ENCODE data around the gene GC. TPM values are rescaled to one million over a fixed set of nuclear protein-coding genes. Genes with fewer than 3 reads are reported as not detected.
A peak's percentile ranks its signal among the peaks of the same experiment; 100 is the strongest.

GC gene
- total RNA-seq, result 154 and 168 TPM in 2 replicates
- long read RNA-seq, transcript GC-201 (13 exons, 1,972 nt), result major isoform, 900 of 946 reads
- long read RNA-seq, partial matches to known transcripts, result 14 of 946 reads
- long read RNA-seq, other reads (novel, unspliced or antisense), result 32 of 946 reads

- Mint-ChIP-seq H3K9me3 (ENCODE audit: low read depth) (no peaks in the 10 kb centered on the region), H3K4me3 (ENCODE audit: low read depth) (peak within 1 kb of the TSS; percentile 46), H3K27me3 (no peaks in the 10 kb centered on the region), H3K27ac (no peak within 1 kb of the TSS), H3K4me1 (ENCODE audit: low read depth) (peaks cover 8% of the 10 kb centered on the region), H3K36me3 (ENCODE audit: insufficient read depth) (no peaks in the 10 kb centered on the region)
- DNase-seq (ENCODE audit: low spot score, unreplicated experiment), result no peak
- peak; percentile 43 for TF ChIP-seq CTCF (IDR thresholded peaks at IDR 0.05; ENCODE audit: unreplicated experiment)
Observed at GRCh38 chr4:71783972-71784371, at the start of gene GC. Gene GC, minus strand, starts transcription at chr4:71784079. Its CDS starts 61 bp downstream, at chr4:71784018.

- Mint-ChIP-seq H3K27me3 (no peaks in the 10 kb centered on the region), H3K4me3 (ENCODE audit: low read depth) (no peak overlapping the region), H3K36me3 (ENCODE audit: insufficient read depth) (no peaks in the 10 kb centered on the region), H3K4me1 (ENCODE audit: low read depth) (peaks cover 10% of the 10 kb centered on the region), H3K27ac (no peak overlapping the region), H3K9me3 (ENCODE audit: low read depth) (peaks cover 6% of the 10 kb centered on the region)
- no peak for DNase-seq (ENCODE audit: low spot score, unreplicated experiment)
- TF ChIP-seq CTCF (IDR thresholded peaks at IDR 0.05; ENCODE audit: unreplicated experiment), result no peak
Observed at GRCh38 chr4:71833232-71833900, 49.5 kb upstream of the GC start.

GRCh38 chr4:71832049-71832448 is 48.2 kb upstream of the GC start:
- Mint-ChIP-seq H3K9me3 (ENCODE audit: low read depth) (no peaks in the 10 kb centered on the region), H3K4me3 (ENCODE audit: low read depth) (no peak overlapping the region), H3K27ac (no peak overlapping the region), H3K36me3 (ENCODE audit: insufficient read depth) (no peaks in the 10 kb centered on the region), H3K4me1 (ENCODE audit: low read depth) (peaks cover 19% of the 10 kb centered on the region), H3K27me3 (no peaks in the 10 kb centered on the region)
- TF ChIP-seq CTCF (IDR thresholded peaks at IDR 0.05; ENCODE audit: unreplicated experiment), result no peak
- no peak for DNase-seq (ENCODE audit: low spot score, unreplicated experiment)

GRCh38 chr4:71830497-71831190 is 46.8 kb upstream of the GC start:
- no peak for DNase-seq (ENCODE audit: low spot score, unreplicated experiment)
- no peaks in the 10 kb centered on the region for H3K27me3 Mint-ChIP-seq
- H3K4me3 Mint-ChIP-seq (ENCODE audit: low read depth), result no peak overlapping the region
- TF ChIP-seq CTCF (IDR thresholded peaks at IDR 0.05; ENCODE audit: unreplicated experiment), result no peak
- no peaks in the 10 kb centered on the region for H3K36me3 Mint-ChIP-seq (ENCODE audit: insufficient read depth)
- H3K9me3 Mint-ChIP-seq (ENCODE audit: low read depth), result peaks cover 4% of the 10 kb centered on the region
- no peak overlapping the region for H3K27ac Mint-ChIP-seq
- peaks cover 19% of the 10 kb centered on the region for H3K4me1 Mint-ChIP-seq (ENCODE audit: low read depth)

- no peak for DNase-seq (ENCODE audit: low spot score, unreplicated experiment)
- no peak overlapping the region for H3K4me3 Mint-ChIP-seq (ENCODE audit: low read depth)
- no peaks in the 10 kb centered on the region for H3K36me3 Mint-ChIP-seq (ENCODE audit: insufficient read depth)
- no peak overlapping the region for H3K27ac Mint-ChIP-seq
- no peak for TF ChIP-seq CTCF (IDR thresholded peaks at IDR 0.05; ENCODE audit: unreplicated experiment)
- H3K4me1 Mint-ChIP-seq (ENCODE audit: low read depth), result peaks cover 19% of the 10 kb centered on the region
- no peaks in the 10 kb centered on the region for H3K27me3 Mint-ChIP-seq
- peaks cover 4% of the 10 kb centered on the region for H3K9me3 Mint-ChIP-seq (ENCODE audit: low read depth)
Observed at GRCh38 chr4:71828470-71828869, 44.6 kb upstream of the GC start.
